Measurements from ENCODE around the gene PPP1CC. TPM values are rescaled to one million over a fixed set of nuclear protein-coding genes. Genes with fewer than 3 reads are reported as not detected.

The PPP1CC gene
- 101 TPM for total RNA-seq

GRCh38 chr12:110742718-110743570, at the start of gene PPP1CC:
Gene PPP1CC (minus strand): TSS chr12:110742891. CDS start chr12:110742707, 184 bp downstream.

GRCh38 chr12:110688446-110689280, 54.0 kb downstream of the PPP1CC start, which contains the start of gene HVCN1:
Gene HVCN1 (minus strand): TSS chr12:110689115. CDS start chr12:110683245, 5,870 bp downstream.

Other genes starting within 250 kb of the PPP1CC start
- 58.7 TPM for gene VPS29, start 240.8 kb downstream of the PPP1CC start, total RNA-seq
- 0.93 TPM for gene RAD9B, start 240.6 kb downstream of the PPP1CC start, total RNA-seq
- 17.9 TPM for gene PPTC7, start 159.6 kb downstream of the PPP1CC start, total RNA-seq
- 124 TPM for gene TCTN1, start 128.8 kb downstream of the PPP1CC start, total RNA-seq
- 8.8 TPM for gene HVCN1, start 53.8 kb downstream of the PPP1CC start, total RNA-seq
- gene CCDC63, start 104.1 kb upstream of the PPP1CC start, total RNA-seq, result not detected
- 8.3 TPM for gene MYL2, start 177.7 kb upstream of the PPP1CC start, total RNA-seq

Measured in metanephros (tissue), 1 donor.